CD8-positive, alpha-beta memory T cell (primary cell): ENCODE data around the gene PDLIM3. TPM values are rescaled to one million over a fixed set of nuclear protein-coding genes. Genes with fewer than 3 reads are reported as not detected.
"Not testable (repeated sequence)": the region's sequence is repeated elsewhere in the genome, so short reads cannot be mapped to it uniquely, and the experiment has no call there.

ENCODE experiments used
- CTCF ChIA-PET: fragments of 350-600 bp; sonication (Branson Sonifier 250); formaldehyde crosslinking; loops from one replicate; lab custom pipeline; 2021; ENCODE audit warnings: antibody characterized with exemption; lab: Charles Lee
- POLR2A ChIA-PET: fragments of 350-600 bp; sonication (Branson Sonifier 250); formaldehyde crosslinking; loops from one replicate; lab custom pipeline; 2021; ENCODE audit warnings: antibody characterized with exemption; lab: Charles Lee
- DNase-seq, 5 donors: peaks; one replicate each; pipeline versions ENCODE4 v3.0.0 to v3.0.0-alpha.2; 2020 to 2022; ENCODE audit warnings: mixed read lengths in 1 of 5
- H3K27ac ChIP-seq: one replicate; pipeline ENCODE4 v1.7.0; 2013; ENCODE audit warnings: low read depth, mild to moderate bottlenecking, low read length, moderate library complexity
- H3K27me3 ChIP-seq: 2 replicates; pipeline ENCODE4 v1.7.0; 2013; ENCODE audit warnings: low read length, mild to moderate bottlenecking; ENCODE audit not compliant: insufficient read depth, poor library complexity, severe bottlenecking
- H3K36me3 ChIP-seq: 2 replicates; pipeline ENCODE4 v1.7.0; 2013; ENCODE audit warnings: mild to moderate bottlenecking, low read length, moderate library complexity; ENCODE audit not compliant: insufficient read depth
- H3K4me1 ChIP-seq: 2 replicates; pipeline ENCODE4 v1.7.0; 2013; ENCODE audit warnings: mild to moderate bottlenecking, low read length, moderate library complexity; ENCODE audit not compliant: insufficient read depth
- H3K4me3 ChIP-seq: 2 replicates; pipeline ENCODE4 v1.7.0; 2013; ENCODE audit warnings: mild to moderate bottlenecking, low read length
- H3K9me3 ChIP-seq: 2 replicates; pipeline ENCODE4 v1.7.0; 2013; ENCODE audit warnings: mild to moderate bottlenecking, low read length
- H3K27ac Mint-ChIP-seq, 8 donors: one replicate each; pipeline ENCODE4 v1.8.0; 2020 to 2021; ENCODE audit warnings: mixed read lengths in 8 of 8, mild to moderate bottlenecking in 6 of 8, inconsistent platforms in 3 of 8, moderate library complexity in 3 of 8
- H3K27me3 Mint-ChIP-seq, 2 donors: one replicate each; pipeline ENCODE4 v1.8.0; 2020 to 2021; ENCODE audit warnings: mixed read lengths in 2 of 2, mild to moderate bottlenecking in 1 of 2, moderate library complexity in 1 of 2
- H3K36me3 Mint-ChIP-seq, 3 donors: one replicate each; pipeline ENCODE4 v1.8.0; 2020 to 2021; ENCODE audit warnings: mixed read lengths in 3 of 3, inconsistent platforms in 1 of 3, mild to moderate bottlenecking in 1 of 3
- H3K4me1 Mint-ChIP-seq, 3 donors: one replicate each; pipeline ENCODE4 v1.8.0; 2020 to 2021; ENCODE audit warnings: mixed read lengths in 3 of 3, inconsistent platforms in 1 of 3, mild to moderate bottlenecking in 1 of 3
- H3K4me3 Mint-ChIP-seq, 7 donors: one replicate each; pipeline ENCODE4 v1.8.0; 2020 to 2021; ENCODE audit warnings: mixed read lengths in 7 of 7, mild to moderate bottlenecking in 6 of 7, moderate library complexity in 4 of 7, inconsistent platforms in 2 of 7
- H3K9me3 Mint-ChIP-seq, 5 donors: one replicate each; pipeline ENCODE4 v1.8.0; 2020 to 2022; ENCODE audit warnings: mixed read lengths in 5 of 5, mild to moderate bottlenecking in 3 of 5, moderate library complexity in 2 of 5, inconsistent platforms in 1 of 5
- polyA plus RNA-seq: library from polyadenylated mRNA; unstranded; fragments of 300-500 nt; fragmentation: Illumina TruSeq; gene quantifications from one replicate; pipeline ENCODE4 v1.2.3, GENCODE V29; 2021
- total RNA-seq, 2 experiments: library from RNA; stranded (reverse); gene quantifications; one replicate each; pipeline ENCODE4 v1.2.3, GENCODE V29; 2021

The PDLIM3 gene
- total and polyA plus RNA-seq, 3 experiments from 2014 or later: not detected

- H3K9me3 ChIP-seq: no peaks in the 10 kb centered on the region
- ChIA-PET POLR2A (no interaction called here), CTCF (no interaction called here)
- Mint-ChIP-seq H3K4me3 (no peak overlapping the region), H3K27me3 (peaks cover 30 to 61% of the 10 kb centered on the region in 2 donors), H3K4me1 (no peaks in the 10 kb centered on the region), H3K9me3 (peaks cover 0 to 8% (median 0%) of the 10 kb centered on the region in 5 donors), H3K27ac (no peak overlapping the region), H3K36me3 (no peaks in the 10 kb centered on the region)
- H3K27ac ChIP-seq: no peak overlapping the region
- no peak overlapping the region for H3K4me3 ChIP-seq
- H3K36me3 ChIP-seq: no peaks in the 10 kb centered on the region
- DNase-seq: no peak
- no peaks in the 10 kb centered on the region for H3K4me1 ChIP-seq
- no peaks in the 10 kb centered on the region for H3K27me3 ChIP-seq
These were observed 25.0 kb upstream of the PDLIM3 start for GRCh38 chr4:185560316-185560715.

GRCh38 chr4:185559915-185560281 lies 24.6 kb upstream of the PDLIM3 start:
- no peaks in the 10 kb centered on the region for H3K27me3 ChIP-seq
- DNase-seq: no peak
- no peaks in the 10 kb centered on the region for H3K4me1 ChIP-seq
- H3K9me3 ChIP-seq: no peaks in the 10 kb centered on the region
- no peaks in the 10 kb centered on the region for H3K4me1 Mint-ChIP-seq
- no peak overlapping the region for H3K27ac Mint-ChIP-seq
- no peak overlapping the region for H3K4me3 Mint-ChIP-seq
- CTCF ChIA-PET: no interaction called here
- H3K36me3 Mint-ChIP-seq: no peaks in the 10 kb centered on the region
- H3K27me3 Mint-ChIP-seq: peaks cover 30 to 61% of the 10 kb centered on the region in 2 donors
- POLR2A ChIA-PET: no interaction called here
- H3K4me3 ChIP-seq: no peak overlapping the region
- peaks cover 0 to 8% (median 0%) of the 10 kb centered on the region in 5 donors for H3K9me3 Mint-ChIP-seq
- H3K27ac ChIP-seq: no peak overlapping the region
- H3K36me3 ChIP-seq: no peaks in the 10 kb centered on the region

DNA sequence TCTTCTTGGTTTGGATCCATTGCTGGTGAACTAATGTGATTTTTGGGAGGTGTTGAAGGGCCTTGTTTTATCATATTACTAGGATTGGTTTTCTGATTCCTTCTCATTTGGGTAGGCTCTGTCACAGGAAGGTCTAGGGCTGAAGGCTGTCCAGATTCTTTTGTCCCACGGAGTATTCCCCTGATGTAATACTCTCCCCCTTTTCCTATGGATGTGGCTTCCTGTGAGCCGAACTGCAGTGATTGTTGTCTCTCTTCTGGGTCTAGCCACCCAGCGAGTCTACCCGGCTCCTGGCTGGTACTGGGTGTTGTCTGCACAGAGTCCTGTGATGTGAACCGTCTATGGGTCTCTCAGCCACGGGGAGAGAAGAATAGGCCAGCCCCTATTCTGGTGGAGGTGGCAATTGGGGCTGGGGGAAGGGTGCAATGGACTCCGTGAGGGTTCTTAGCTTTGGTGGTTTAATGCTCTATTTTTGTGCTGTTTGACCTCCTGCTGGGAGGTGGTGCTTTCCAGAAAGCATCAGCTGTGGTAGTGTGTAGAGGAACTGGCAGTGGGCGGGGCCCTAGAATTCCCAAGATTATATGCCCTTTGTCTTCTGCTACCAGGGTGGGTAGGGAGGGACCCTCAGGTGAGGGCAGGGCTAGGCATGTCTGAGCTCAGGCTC lies 24.1 kb upstream of the PDLIM3 start:
- POLR2A ChIA-PET, H3K27ac Mint-ChIP-seq, H3K36me3 Mint-ChIP-seq, H3K9me3 ChIP-seq, DNase-seq, H3K36me3 ChIP-seq, H3K4me3 Mint-ChIP-seq, H3K9me3 Mint-ChIP-seq, H3K27ac ChIP-seq, CTCF ChIA-PET, H3K4me1 ChIP-seq, H3K4me1 Mint-ChIP-seq, H3K27me3 ChIP-seq, H3K4me3 ChIP-seq: not testable (repeated sequence)
- peaks cover 30 to 61% of the 10 kb centered on the region in 2 donors for H3K27me3 Mint-ChIP-seq

- H3K36me3 ChIP-seq: no peaks in the 10 kb centered on the region
- Mint-ChIP-seq H3K36me3 (no peaks in the 10 kb centered on the region), H3K4me1 (no peaks in the 10 kb centered on the region), H3K9me3 (no peaks in the 10 kb centered on the region), H3K27ac (no peak overlapping the region), H3K27me3 (peaks cover 20 to 34% of the 10 kb centered on the region in 2 donors), H3K4me3 (no peak overlapping the region)
- CTCF ChIA-PET: no interaction called here
- H3K4me3 ChIP-seq: no peak overlapping the region
- POLR2A ChIA-PET: no interaction called here
- no peak for DNase-seq
- H3K4me1 ChIP-seq: no peaks in the 10 kb centered on the region
- H3K9me3 ChIP-seq: no peaks in the 10 kb centered on the region
- H3K27me3 ChIP-seq: no peaks in the 10 kb centered on the region
- no peak overlapping the region for H3K27ac ChIP-seq
These were observed 19.2 kb upstream of the PDLIM3 start for GRCh38 chr4:185554365-185555126.

DNA sequence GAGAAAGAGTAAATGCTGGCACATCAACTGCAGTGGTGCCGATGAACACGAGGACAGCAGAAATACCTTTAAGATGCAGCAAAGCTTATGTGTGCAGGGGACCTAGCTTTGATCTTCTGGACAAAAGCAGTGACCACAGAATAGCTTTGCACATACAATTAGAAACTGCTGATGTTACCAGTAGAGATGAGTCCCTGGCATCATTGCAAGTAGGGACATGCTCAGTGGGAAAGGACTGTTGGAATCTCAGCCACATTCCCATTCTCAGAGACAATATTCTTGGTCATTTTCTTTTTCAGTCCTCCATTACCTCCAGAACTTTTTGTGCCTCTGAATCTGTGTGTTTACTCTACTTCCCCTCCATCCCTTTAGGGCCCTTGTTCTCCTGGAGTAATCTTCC lies 16.9 kb upstream of the PDLIM3 start:
- ChIA-PET POLR2A (no interaction called here), CTCF (no interaction called here)
- Mint-ChIP-seq H3K27me3 (peaks cover 7 to 14% of the 10 kb centered on the region in 2 donors), H3K9me3 (no peaks in the 10 kb centered on the region), H3K4me3 (no peak overlapping the region), H3K4me1 (no peaks in the 10 kb centered on the region), H3K27ac (no peak overlapping the region), H3K36me3 (no peaks in the 10 kb centered on the region)
- no peak for DNase-seq
- Histone ChIP-seq H3K36me3 (no peaks in the 10 kb centered on the region), H3K9me3 (no peaks in the 10 kb centered on the region), H3K4me1 (no peaks in the 10 kb centered on the region), H3K27me3 (no peaks in the 10 kb centered on the region), H3K4me3 (no peak overlapping the region), H3K27ac (no peak overlapping the region)

DNA sequence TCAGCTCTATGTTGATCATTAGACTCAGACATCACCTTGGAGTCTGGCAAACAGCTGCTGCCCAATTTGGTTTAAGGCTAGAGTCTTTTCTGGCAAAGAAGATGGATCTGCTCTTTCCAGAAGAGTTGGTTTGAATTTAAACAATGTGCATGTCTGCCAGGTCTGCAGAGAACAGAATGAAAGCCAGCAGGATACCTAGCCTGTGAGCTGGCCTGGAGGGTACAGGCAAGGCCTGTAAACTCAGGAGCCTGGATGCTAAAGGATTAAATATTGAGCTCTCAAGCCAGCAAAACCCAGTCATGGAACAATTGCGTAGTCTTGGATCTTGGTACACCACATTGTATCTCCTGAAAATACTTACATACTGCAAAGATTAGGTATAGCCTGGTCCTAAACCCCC lies 15.6 kb upstream of the PDLIM3 start:
- no peaks in the 10 kb centered on the region for H3K9me3 Mint-ChIP-seq
- no peak overlapping the region for H3K27ac Mint-ChIP-seq
- peaks cover 1 to 4% of the 10 kb centered on the region in 2 donors for H3K27me3 Mint-ChIP-seq
- no peaks in the 10 kb centered on the region for H3K4me1 Mint-ChIP-seq
- Histone ChIP-seq H3K9me3 (no peaks in the 10 kb centered on the region), H3K27me3 (no peaks in the 10 kb centered on the region), H3K27ac (no peak overlapping the region), H3K36me3 (no peaks in the 10 kb centered on the region), H3K4me3 (no peak overlapping the region), H3K4me1 (no peaks in the 10 kb centered on the region)
- H3K36me3 Mint-ChIP-seq: no peaks in the 10 kb centered on the region
- CTCF ChIA-PET: no interaction called here
- POLR2A ChIA-PET: no interaction called here
- DNase-seq: no peak
- H3K4me3 Mint-ChIP-seq: no peak overlapping the region

DNA sequence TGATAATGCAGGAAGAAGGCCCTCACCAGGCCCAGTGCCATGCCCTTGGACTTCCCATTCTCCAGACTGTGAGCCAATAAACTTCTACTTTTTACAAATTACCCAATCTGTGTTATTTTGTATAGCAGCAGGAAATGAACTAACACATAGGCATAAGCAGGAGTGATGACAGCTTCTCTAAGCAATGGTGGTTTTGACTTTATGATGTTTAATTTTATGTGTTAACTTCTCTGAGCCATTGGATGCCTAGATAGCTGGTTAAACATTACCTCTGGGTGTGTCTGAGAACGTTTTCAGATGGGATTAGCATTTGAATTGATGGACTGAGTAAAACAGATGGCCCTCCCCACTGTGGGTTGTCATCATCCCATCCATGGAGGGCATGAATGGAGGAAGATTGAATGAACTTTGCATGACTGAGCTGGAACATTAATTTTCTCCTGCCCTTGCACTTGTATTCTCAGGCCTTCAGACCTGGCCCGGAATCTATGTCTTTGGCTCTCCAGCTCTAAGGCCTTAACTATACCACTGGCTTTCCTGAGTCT lies 13.9 kb upstream of the PDLIM3 start:
- no peak overlapping the region for H3K27ac Mint-ChIP-seq
- H3K4me3 Mint-ChIP-seq: no peak overlapping the region
- Histone ChIP-seq H3K4me3 (no peak overlapping the region), H3K9me3 (no peaks in the 10 kb centered on the region), H3K27ac (no peak overlapping the region), H3K36me3 (no peaks in the 10 kb centered on the region), H3K27me3 (no peaks in the 10 kb centered on the region), H3K4me1 (no peaks in the 10 kb centered on the region)
- H3K9me3 Mint-ChIP-seq: no peaks in the 10 kb centered on the region
- no peaks in the 10 kb centered on the region for H3K4me1 Mint-ChIP-seq
- peaks cover 1 to 4% of the 10 kb centered on the region in 2 donors for H3K27me3 Mint-ChIP-seq
- ChIA-PET POLR2A (no interaction called here), CTCF (no interaction called here)
- H3K36me3 Mint-ChIP-seq: no peaks in the 10 kb centered on the region
- DNase-seq: no peak

GRCh38 chr4:185548587-185548986 lies 13.3 kb upstream of the PDLIM3 start:
- H3K4me3 Mint-ChIP-seq: no peak overlapping the region
- no peak for DNase-seq
- CTCF ChIA-PET: no interaction called here

More at GRCh38 chr4:185548587-185548986, 13.3 kb upstream of the PDLIM3 start:
- Histone ChIP-seq H3K27ac (no peak overlapping the region), H3K36me3 (no peaks in the 10 kb centered on the region), H3K4me1 (no peaks in the 10 kb centered on the region), H3K4me3 (no peak overlapping the region), H3K9me3 (no peaks in the 10 kb centered on the region), H3K27me3 (no peaks in the 10 kb centered on the region)
- H3K36me3 Mint-ChIP-seq: no peaks in the 10 kb centered on the region
- H3K27ac Mint-ChIP-seq: no peak overlapping the region
- no peaks in the 10 kb centered on the region for H3K9me3 Mint-ChIP-seq
- H3K4me1 Mint-ChIP-seq: no peaks in the 10 kb centered on the region
- POLR2A ChIA-PET: no interaction called here
- peaks cover 1 to 4% of the 10 kb centered on the region in 2 donors for H3K27me3 Mint-ChIP-seq
